Omental fat pad (tissue), 4 donors: Measurements from ENCODE around the gene CXCL10. TPM values are rescaled to one million over a fixed set of nuclear protein-coding genes. Genes with fewer than 3 reads are reported as not detected.
"Not testable (repeated sequence)": the region's sequence is repeated elsewhere in the genome, so short reads cannot be mapped to it uniquely, and the experiment has no call there.

Source experiments
- ATAC-seq: fragments of 150-250 bp; one replicate; pipeline ENCODE4 v1.9.1; 2016; ENCODE audit warnings: mild to moderate bottlenecking, moderate library complexity; ENCODE audit not compliant: low FRiP score
- DNase-seq: peaks from one replicate; pipeline ENCODE4 v3.0.0-alpha.2; 2019; ENCODE audit warnings: low spot score
- total RNA-seq, 4 donors: library from RNA; depleted of rRNA; stranded (reverse); fragments of >200 nt; gene quantifications; one replicate each; pipeline ENCODE4 v1.1.0, GENCODE V29; 2016
- TF ChIP-seq, protein P1 (sequence below), 3 donors: fragments of 450-650 bp; IDR thresholded peaks; one replicate each; pipeline ENCODE4 v1.5.1; 2016 to 2017; ENCODE audit warnings: antibody characterized with exemption in 3 of 3, mild to moderate bottlenecking in 3 of 3, moderate library complexity in 2 of 3

CXCL10 gene
- total RNA-seq, 4 donors from 2014 or later = 0.46 to 3.5 (median 1.7) TPM; not detected in 1

- ATAC-seq (no peak), DNase-seq (no peak)
- TF ChIP-seq, protein P1, sequence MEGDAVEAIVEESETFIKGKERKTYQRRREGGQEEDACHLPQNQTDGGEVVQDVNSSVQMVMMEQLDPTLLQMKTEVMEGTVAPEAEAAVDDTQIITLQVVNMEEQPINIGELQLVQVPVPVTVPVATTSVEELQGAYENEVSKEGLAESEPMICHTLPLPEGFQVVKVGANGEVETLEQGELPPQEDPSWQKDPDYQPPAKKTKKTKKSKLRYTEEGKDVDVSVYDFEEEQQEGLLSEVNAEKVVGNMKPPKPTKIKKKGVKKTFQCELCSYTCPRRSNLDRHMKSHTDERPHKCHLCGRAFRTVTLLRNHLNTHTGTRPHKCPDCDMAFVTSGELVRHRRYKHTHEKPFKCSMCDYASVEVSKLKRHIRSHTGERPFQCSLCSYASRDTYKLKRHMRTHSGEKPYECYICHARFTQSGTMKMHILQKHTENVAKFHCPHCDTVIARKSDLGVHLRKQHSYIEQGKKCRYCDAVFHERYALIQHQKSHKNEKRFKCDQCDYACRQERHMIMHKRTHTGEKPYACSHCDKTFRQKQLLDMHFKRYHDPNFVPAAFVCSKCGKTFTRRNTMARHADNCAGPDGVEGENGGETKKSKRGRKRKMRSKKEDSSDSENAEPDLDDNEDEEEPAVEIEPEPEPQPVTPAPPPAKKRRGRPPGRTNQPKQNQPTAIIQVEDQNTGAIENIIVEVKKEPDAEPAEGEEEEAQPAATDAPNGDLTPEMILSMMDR (IDR thresholded peaks at IDR 0.05) = no peak
Measured at GRCh38 chr4:76059750-76060149, 36.5 kb upstream of the CXCL10 start.

GRCh38 chr4:76058888-76059426, 35.7 kb upstream of the CXCL10 start:
- ATAC-seq = no peak
- no peak for DNase-seq
- TF ChIP-seq, protein P1 (IDR thresholded peaks at IDR 0.05) = no peak

- DNase-seq (no peak), ATAC-seq (no peak)
- TF ChIP-seq, protein P1 (IDR thresholded peaks at IDR 0.05) = no peak
Measured at GRCh38 chr4:76058302-76058701, 35.0 kb upstream of the CXCL10 start.

DNA sequence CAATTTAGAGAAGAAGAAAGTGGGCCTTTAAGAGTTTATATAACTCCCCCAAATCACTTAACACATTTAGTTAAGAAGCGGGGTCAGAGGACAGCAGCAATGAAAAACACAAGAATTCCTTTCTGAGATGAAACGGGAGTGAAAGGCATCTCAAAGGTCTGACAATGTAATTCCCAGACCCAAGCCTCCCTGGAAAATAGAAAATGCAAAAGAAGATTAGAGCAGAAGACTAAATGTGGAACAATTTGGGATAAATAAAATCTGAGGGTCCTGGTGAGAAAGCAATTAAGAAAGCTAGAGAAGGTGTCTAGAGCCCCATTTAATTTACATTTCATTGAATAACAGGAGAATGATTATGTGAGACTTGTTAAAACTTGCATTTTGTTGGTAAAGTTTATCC, 32.1 kb upstream of the CXCL10 start:
- DNase-seq (no peak), ATAC-seq (no peak)
- TF ChIP-seq, protein P1 (IDR thresholded peaks at IDR 0.05) = no peak

GRCh38 chr4:76055016-76055415, 31.7 kb upstream of the CXCL10 start:
- DNase-seq = no peak
- ATAC-seq = no peak
- TF ChIP-seq, protein P1 (IDR thresholded peaks at IDR 0.05) = no peak

- TF ChIP-seq, protein P1 (IDR thresholded peaks at IDR 0.05) = no peak
- no peak for DNase-seq
- ATAC-seq = no peak
Measured at GRCh38 chr4:76053730-76054129, 30.4 kb upstream of the CXCL10 start.

DNA sequence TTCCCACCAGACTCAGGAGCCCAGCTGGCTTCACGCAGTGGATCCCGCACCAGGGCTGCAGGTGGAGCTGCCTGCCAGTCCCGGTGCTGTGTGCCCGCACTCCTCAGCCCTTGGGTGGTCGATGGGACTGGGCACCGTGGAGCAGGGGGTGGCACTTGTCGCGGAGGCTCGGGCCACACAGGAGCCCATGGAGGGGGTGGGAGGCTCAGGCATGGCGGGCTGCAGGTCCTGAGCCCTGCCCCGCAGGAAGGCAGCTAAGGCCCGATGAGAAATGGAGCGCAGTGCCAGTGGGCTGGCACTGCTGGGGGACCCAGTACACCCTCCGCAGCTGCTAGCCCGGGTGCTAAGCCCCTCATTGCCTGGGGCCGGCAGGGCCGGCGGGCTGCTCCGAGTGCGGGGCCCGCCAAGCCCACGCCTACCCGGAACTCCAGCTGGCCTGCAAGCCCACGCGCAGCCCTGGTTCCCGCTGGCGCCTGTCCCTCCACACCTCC, 27.3 kb upstream of the CXCL10 start:
- not testable (repeated sequence) for ATAC-seq

DNA sequence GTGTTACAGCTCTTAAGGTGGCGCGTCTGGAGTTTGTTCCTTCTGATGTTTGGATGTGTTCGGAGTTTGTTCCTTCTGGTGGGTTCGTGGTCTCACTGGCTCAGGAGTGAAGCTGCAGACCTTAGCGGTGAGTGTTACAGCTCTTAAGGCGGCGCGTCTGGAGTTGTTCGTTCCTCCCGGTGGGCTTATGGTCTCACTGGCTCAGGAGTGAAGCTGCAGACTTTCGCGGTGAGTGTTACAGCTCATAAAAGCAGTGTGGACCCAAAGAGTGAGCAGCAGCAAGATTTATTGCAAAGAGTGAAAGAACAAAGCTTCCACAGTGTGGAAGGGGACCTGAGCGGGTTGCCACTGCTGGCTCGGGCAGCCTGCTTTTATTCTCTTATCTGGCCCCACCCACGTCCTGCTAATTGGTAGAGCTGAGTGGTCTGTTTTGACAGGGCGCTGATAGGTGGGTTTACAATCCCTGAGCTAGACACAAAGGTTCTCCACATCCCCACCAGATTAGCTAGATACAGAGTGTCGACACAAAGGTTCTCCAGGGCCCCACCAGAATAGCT, 26.6 kb upstream of the CXCL10 start:
- not testable (repeated sequence) for ATAC-seq, DNase-seq

More for the DNA sequence above, 27.3 kb upstream of the CXCL10 start:
- not testable (repeated sequence) for DNase-seq

GRCh38 chr4:76044686-76045085, 21.4 kb upstream of the CXCL10 start:
- not testable (repeated sequence) for DNase-seq, ATAC-seq

GRCh38 chr4:76043306-76043705, 20.0 kb upstream of the CXCL10 start:
- DNase-seq, ATAC-seq: not testable (repeated sequence)

- not testable (repeated sequence) for DNase-seq, ATAC-seq
Measured at GRCh38 chr4:76042241-76042998, 19.1 kb upstream of the CXCL10 start.
